HepG2 (cell line): Measurements from ENCODE around the gene AANAT. TPM values are rescaled to one million over a fixed set of nuclear protein-coding genes. Genes with fewer than 3 reads are reported as not detected.

Source experiments
- ARNTL ChIP-seq: sonication (generic); formaldehyde crosslinking; IDR thresholded peaks from 2 replicates; pipeline ENCODE4 v1.4.0; 2020; ENCODE audit warnings: mild to moderate bottlenecking, missing genetic modification reagents
- ATF5 ChIP-seq: sonication (generic); formaldehyde crosslinking; IDR thresholded peaks from 2 replicates; pipeline ENCODE4 v1.4.0; 2020; ENCODE audit warnings: mild to moderate bottlenecking, low read depth, missing genetic modification reagents
- CEBPZ ChIP-seq: IDR thresholded peaks from 2 replicates; pipeline ENCODE4 v1.6.1; 2012; ENCODE audit warnings: low read length, improper control_type of control experiment
- FOXJ3 ChIP-seq: sonication (generic); formaldehyde crosslinking; IDR thresholded peaks from 2 replicates; pipeline ENCODE4 v1.4.0; 2020; ENCODE audit warnings: missing genetic modification reagents, mild to moderate bottlenecking, borderline replicate concordance
- KDM2A ChIP-seq: sonication (generic); formaldehyde crosslinking; IDR thresholded peaks from 2 replicates; pipeline ENCODE4 v1.4.0; 2020; ENCODE audit warnings: low read depth, missing genetic modification reagents, borderline replicate concordance
- MBD4 ChIP-seq: IDR thresholded peaks from 2 replicates; pipeline ENCODE4 v1.6.1; 2012; ENCODE audit warnings: low read length, inconsistent platforms, borderline replicate concordance
- NFIC ChIP-seq: IDR thresholded peaks from 2 replicates; pipeline ENCODE4 v1.6.1; 2012; ENCODE audit warnings: mild to moderate bottlenecking, low read length, inconsistent platforms
- PHF21A ChIP-seq: sonication (generic); formaldehyde crosslinking; IDR thresholded peaks from 2 replicates; pipeline ENCODE4 v1.5.0; 2020; ENCODE audit warnings: mild to moderate bottlenecking, missing genetic modification reagents
- POLR2AphosphoS5 ChIP-seq: IDR thresholded peaks from 2 replicates; pipeline ENCODE4 v1.6.1; 2012; ENCODE audit warnings: low read depth, low read length
- PTBP1 ChIP-seq: fragments of 200-400 bp; formaldehyde crosslinking; IDR thresholded peaks from 2 replicates; pipeline ENCODE4 v1.6.1; 2018; ENCODE audit warnings: low read length, low read depth; ENCODE audit not compliant: poor library complexity, severe bottlenecking
- SOX6 ChIP-seq, 2 experiments: fragments of 450-650 bp in 1 of 2; sonication (generic) in 1 of 2; formaldehyde crosslinking in 1 of 2; IDR thresholded peaks; 2 replicates each; pipeline versions ENCODE4 v1.4.0 to v1.6.1; 2017 to 2020; ENCODE audit warnings: antibody characterized with exemption in 1 of 2, mild to moderate bottlenecking in 1 of 2, missing genetic modification reagents in 1 of 2
- SYNCRIP ChIP-seq: fragments of 200-400 bp; formaldehyde crosslinking; IDR thresholded peaks from 2 replicates; pipeline ENCODE4 v1.6.1; 2018; ENCODE audit warnings: mild to moderate bottlenecking, low read depth, low read length; ENCODE audit not compliant: insufficient read depth
- TGIF2 ChIP-seq: IDR thresholded peaks from 2 replicates; pipeline ENCODE4 v1.6.1; 2016; ENCODE audit warnings: control low read depth, missing compliant biosample characterization
- ZBTB1 ChIP-seq: sonication (generic); formaldehyde crosslinking; IDR thresholded peaks from 2 replicates; pipeline ENCODE4 v1.4.0; 2020; ENCODE audit warnings: missing genetic modification reagents, borderline replicate concordance
- ZKSCAN8 ChIP-seq: IDR thresholded peaks from 2 replicates; pipeline ENCODE4 v1.6.1; 2016; ENCODE audit warnings: borderline replicate concordance, missing genetic modification reagents, missing compliant biosample characterization
- ZNF567 ChIP-seq: sonication (generic); formaldehyde crosslinking; IDR thresholded peaks from 2 replicates; pipeline ENCODE4 v1.8.1; 2023; ENCODE audit warnings: mild to moderate bottlenecking, missing genetic modification reagents, borderline replicate concordance
- ZNF724P ChIP-seq: sonication (generic); formaldehyde crosslinking; IDR thresholded peaks from 2 replicates; pipeline ENCODE4 v1.8.0; 2022; ENCODE audit warnings: missing genetic modification reagents, borderline replicate concordance
- ZNF75D ChIP-seq: sonication (generic); formaldehyde crosslinking; IDR thresholded peaks from 2 replicates; pipeline ENCODE4 v1.8.1; 2023; ENCODE audit warnings: missing genetic modification reagents, mild to moderate bottlenecking, borderline replicate concordance
- ZNF883 ChIP-seq: sonication (generic); formaldehyde crosslinking; IDR thresholded peaks from 2 replicates; pipeline ENCODE4 v1.5.1; 2020; ENCODE audit warnings: mild to moderate bottlenecking, missing genetic modification reagents; ENCODE audit errors: not compliant biosample characterization
- polyA plus RNA-seq, 8 experiments: library from polyadenylated mRNA; depleted of rRNA in 3 of 8; stranded (reverse) in 7 of 8; unstranded in 1 of 8; fragments of >200 nt; fragmentation: Illumina TruSeq in 4 of 8; extraction: Trizol in 4 of 8; gene quantifications; 2 replicates each; pipeline versions ENCODE4 v1.2.1 to v1.2.3, GENCODE V29; 2011 to 2016; ENCODE audit warnings: low read depth in 4 of 8, missing spikeins in 1 of 8, mixed read lengths in 1 of 8; ENCODE audit not compliant: insufficient read depth in 1 of 8
- total RNA-seq, 5 experiments: library from RNA; depleted of rRNA; stranded (reverse); fragments of >200 nt; fragmentation: Illumina TruSeq; extraction: Trizol; gene quantifications; 2 replicates each; pipeline ENCODE4 v1.2.3, GENCODE V29; 2016; ENCODE audit warnings: low read depth in 1 of 5
- TF ChIP-seq, protein P1 (sequence below): sonication (generic); formaldehyde crosslinking; IDR thresholded peaks from 2 replicates; pipeline ENCODE4 v1.4.0; 2020; ENCODE audit warnings: mild to moderate bottlenecking, missing genetic modification reagents, borderline replicate concordance
- TF ChIP-seq, protein P2 (sequence below): IDR thresholded peaks from 2 replicates; pipeline ENCODE4 v1.6.1; 2018; ENCODE audit warnings: missing genetic modification reagents, mild to moderate bottlenecking, missing compliant biosample characterization

AANAT gene
- total and polyA plus RNA-seq, 2 of the 13 experiments (the other 11 are each of a cell fraction or from before 2014, with no cell fraction given), result 0.07 TPM; not detected in 1

DNA sequence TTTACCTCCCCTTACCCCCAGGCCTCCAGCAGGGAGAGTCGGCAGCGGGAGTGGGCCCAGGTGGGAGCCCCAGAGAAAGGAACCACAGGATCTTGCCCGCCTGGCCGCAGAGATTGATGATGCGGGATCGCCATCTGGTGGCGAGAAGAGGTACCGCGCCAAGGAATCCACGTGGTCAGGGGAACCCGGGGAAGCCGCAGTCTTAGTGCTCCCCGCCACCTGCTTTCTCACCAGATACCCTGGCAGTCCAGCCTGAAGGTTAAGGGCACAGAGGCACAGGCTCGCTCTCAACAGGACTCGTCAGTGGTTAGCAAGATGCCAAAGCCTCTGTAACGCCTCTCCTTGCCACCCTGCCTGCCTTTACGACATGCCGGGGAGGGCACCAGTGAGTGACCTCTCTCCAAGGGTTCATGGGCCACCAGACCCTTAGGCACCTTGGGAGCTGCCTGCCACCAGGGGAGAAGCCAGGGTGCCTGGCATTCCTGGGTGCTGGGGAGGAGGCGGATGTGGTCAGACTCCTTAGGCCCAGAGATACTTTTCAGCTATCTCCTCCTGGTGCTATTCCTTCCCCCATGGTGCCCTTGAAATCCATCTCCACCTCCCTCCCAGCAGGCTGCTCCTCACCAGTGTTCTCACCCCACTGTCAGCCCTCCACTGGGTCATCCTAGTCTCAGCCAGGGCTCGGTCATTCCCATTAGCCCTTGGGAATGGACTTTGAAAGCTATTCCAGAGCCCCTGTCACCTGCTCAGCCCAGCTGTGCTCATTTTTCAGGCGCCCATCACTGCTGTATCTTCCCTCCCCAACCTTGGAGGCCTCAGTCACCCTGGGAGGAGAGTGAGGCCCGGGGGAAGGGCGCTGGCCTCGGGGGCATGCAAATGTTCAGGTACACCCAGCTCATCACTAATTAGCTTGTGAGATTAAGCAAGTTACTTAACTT is 39.3 kb downstream of the AANAT start (continued):
- peak; percentile 80; the same call in 1 of the 2 replicates for TF ChIP-seq KDM2A
- peak; percentile 81 for TF ChIP-seq ZNF883 (CRISPR knock-in tag)
- TF ChIP-seq ZKSCAN8 (CRISPR knock-in tag), result 0 out of 2 replicates have a peak, but pooled peaks have one; percentile 47
- no peak for TF ChIP-seq ATF5
- TF ChIP-seq ZNF724P (CRISPR knock-in tag), result 0 out of 2 replicates have a peak, but pooled peaks have one; percentile 39
- TF ChIP-seq POLR2AphosphoS5, result no peak
- TF ChIP-seq TGIF2 (CRISPR knock-in tag), result 0 out of 2 replicates have a peak, but pooled peaks have one; percentile 13
- no peak for TF ChIP-seq CEBPZ
- no peak for TF ChIP-seq PTBP1
- no peak for TF ChIP-seq MBD4
- no peak for TF ChIP-seq FOXJ3 (CRISPR knock-in tag)
- no peak; the same call in 1 of the 2 replicates for TF ChIP-seq ARNTL
- TF ChIP-seq SOX6 (IDR thresholded peaks at IDR 0.05), result no peak
- peak; percentile 37 for TF ChIP-seq SOX6 (CRISPR knock-in tag; IDR thresholded peaks at IDR 0.05)
- no peak for TF ChIP-seq NFIC
- TF ChIP-seq ZNF567 (CRISPR knock-in tag), result no peak
- TF ChIP-seq, protein P1, sequence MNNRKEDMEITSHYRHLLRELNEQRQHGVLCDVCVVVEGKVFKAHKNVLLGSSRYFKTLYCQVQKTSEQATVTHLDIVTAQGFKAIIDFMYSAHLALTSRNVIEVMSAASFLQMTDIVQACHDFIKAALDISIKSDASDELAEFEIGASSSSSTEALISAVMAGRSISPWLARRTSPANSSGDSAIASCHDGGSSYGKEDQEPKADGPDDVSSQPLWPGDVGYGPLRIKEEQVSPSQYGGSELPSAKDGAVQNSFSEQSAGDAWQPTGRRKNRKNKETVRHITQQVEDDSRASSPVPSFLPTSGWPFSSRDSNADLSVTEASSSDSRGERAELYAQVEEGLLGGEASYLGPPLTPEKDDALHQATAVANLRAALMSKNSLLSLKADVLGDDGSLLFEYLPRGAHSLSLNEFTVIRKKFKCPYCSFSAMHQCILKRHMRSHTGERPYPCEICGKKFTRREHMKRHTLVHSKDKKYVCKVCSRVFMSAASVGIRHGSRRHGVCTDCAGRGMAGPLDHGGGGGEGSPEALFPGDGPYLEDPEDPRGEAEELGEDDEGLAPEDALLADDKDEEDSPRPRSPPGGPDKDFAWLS (CRISPR knock-in tag), result no peak
- no peak for TF ChIP-seq SYNCRIP
- no peak for TF ChIP-seq ZBTB1 (CRISPR knock-in tag)
- TF ChIP-seq PHF21A, result no peak
- no peak for TF ChIP-seq ZNF75D (CRISPR knock-in tag)
- TF ChIP-seq, protein P2, sequence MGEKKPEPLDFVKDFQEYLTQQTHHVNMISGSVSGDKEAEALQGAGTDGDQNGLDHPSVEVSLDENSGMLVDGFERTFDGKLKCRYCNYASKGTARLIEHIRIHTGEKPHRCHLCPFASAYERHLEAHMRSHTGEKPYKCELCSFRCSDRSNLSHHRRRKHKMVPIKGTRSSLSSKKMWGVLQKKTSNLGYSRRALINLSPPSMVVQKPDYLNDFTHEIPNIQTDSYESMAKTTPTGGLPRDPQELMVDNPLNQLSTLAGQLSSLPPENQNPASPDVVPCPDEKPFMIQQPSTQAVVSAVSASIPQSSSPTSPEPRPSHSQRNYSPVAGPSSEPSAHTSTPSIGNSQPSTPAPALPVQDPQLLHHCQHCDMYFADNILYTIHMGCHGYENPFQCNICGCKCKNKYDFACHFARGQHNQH (CRISPR knock-in tag), result peak; percentile 74
